Measurements from ENCODE around the gene SMAGP.

Gene SMAGP

GRCh38 chr12:51242876-51243275 is 27.3 kb downstream of the SMAGP start:
- DNase-seq (ENCODE audit: low read depth), result no peak
- TF ChIP-seq, protein P1, sequence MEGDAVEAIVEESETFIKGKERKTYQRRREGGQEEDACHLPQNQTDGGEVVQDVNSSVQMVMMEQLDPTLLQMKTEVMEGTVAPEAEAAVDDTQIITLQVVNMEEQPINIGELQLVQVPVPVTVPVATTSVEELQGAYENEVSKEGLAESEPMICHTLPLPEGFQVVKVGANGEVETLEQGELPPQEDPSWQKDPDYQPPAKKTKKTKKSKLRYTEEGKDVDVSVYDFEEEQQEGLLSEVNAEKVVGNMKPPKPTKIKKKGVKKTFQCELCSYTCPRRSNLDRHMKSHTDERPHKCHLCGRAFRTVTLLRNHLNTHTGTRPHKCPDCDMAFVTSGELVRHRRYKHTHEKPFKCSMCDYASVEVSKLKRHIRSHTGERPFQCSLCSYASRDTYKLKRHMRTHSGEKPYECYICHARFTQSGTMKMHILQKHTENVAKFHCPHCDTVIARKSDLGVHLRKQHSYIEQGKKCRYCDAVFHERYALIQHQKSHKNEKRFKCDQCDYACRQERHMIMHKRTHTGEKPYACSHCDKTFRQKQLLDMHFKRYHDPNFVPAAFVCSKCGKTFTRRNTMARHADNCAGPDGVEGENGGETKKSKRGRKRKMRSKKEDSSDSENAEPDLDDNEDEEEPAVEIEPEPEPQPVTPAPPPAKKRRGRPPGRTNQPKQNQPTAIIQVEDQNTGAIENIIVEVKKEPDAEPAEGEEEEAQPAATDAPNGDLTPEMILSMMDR (IDR thresholded peaks at IDR 0.05; ENCODE audit: low read depth, low read length, missing control alignments), result no peak

GRCh38 chr12:51242120-51242519 is 28.1 kb downstream of the SMAGP start:
- H3K4me3 ChIP-seq (ENCODE audit: low read depth, low read length), result no peak overlapping the region
- DNase-seq (ENCODE audit: low read depth), result no peak
- TF ChIP-seq, protein P1 (IDR thresholded peaks at IDR 0.05; ENCODE audit: low read depth, low read length, missing control alignments), result no peak

More at GRCh38 chr12:51242876-51243275, 27.3 kb downstream of the SMAGP start:
- no peak overlapping the region for H3K4me3 ChIP-seq (ENCODE audit: low read depth, low read length)

- TF ChIP-seq, protein P1 (IDR thresholded peaks at IDR 0.05; ENCODE audit: low read depth, low read length, missing control alignments), result no peak
- H3K4me3 ChIP-seq (ENCODE audit: low read depth, low read length), result no peak overlapping the region
- DNase-seq (ENCODE audit: low read depth), result no peak
These were observed 29.2 kb downstream of the SMAGP start for GRCh38 chr12:51240971-51241370.

GRCh38 chr12:51238510-51239334 is 31.5 kb downstream of the SMAGP start, which contains the start of gene DAZAP2:
Gene DAZAP2, plus strand, starts transcription at chr12:51238826. Its CDS starts 82 bp downstream, at chr12:51238908.
- peak within 1 kb of the TSS; percentile 89 for H3K4me3 ChIP-seq (ENCODE audit: low read depth, low read length)

GRCh38 chr12:51238037-51238509 is 32.1 kb downstream of the SMAGP start:
- peak; percentile 8 for DNase-seq (ENCODE audit: low read depth)
- peak overlapping the region; percentile 89 for H3K4me3 ChIP-seq (ENCODE audit: low read depth, low read length)
- TF ChIP-seq, protein P1 (IDR thresholded peaks at IDR 0.05; ENCODE audit: low read depth, low read length, missing control alignments), result no peak

More at GRCh38 chr12:51238510-51239334, 31.5 kb downstream of the SMAGP start, which contains the start of gene DAZAP2:
- TF ChIP-seq, protein P1 (IDR thresholded peaks at IDR 0.05; ENCODE audit: low read depth, low read length, missing control alignments), result peak; percentile 23
- DNase-seq (ENCODE audit: low read depth), result peak; percentile 91

DNA sequence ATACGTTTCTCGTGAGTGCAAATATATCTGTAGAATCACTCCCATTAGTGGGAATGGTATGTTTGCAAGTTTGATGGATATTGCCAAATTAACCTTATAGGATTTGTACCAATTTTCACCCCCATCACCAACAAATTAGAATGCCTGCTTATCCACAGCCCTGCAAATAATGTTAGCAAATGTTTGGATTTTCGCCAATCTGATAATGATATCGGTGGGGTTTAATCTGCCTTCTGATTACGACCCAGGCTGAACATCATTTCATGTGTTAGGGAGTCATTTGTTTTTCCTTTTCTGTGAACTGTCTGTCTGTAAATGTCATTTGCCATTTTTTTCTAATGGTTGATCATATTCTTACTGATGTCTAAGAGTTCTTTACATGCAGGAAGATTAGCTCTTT is 35.7 kb downstream of the SMAGP start:
- no peak overlapping the region for H3K4me3 ChIP-seq (ENCODE audit: low read depth, low read length)
- TF ChIP-seq, protein P1 (IDR thresholded peaks at IDR 0.05; ENCODE audit: low read depth, low read length, missing control alignments), result no peak
- no peak for DNase-seq (ENCODE audit: low read depth)

Data from GM12864 (cell line).